A549 (cell line): ENCODE data around the gene C1orf185. TPM values are rescaled to one million over a fixed set of nuclear protein-coding genes. Genes with fewer than 3 reads are reported as not detected.

Experiments
- ATAC-seq, 2 experiments: fragments of 200-7000 bp in 1 of 2; fragments of >200 bp in 1 of 2; cut with Nextera tagmentation in 1 of 2; cut with Tn5 transposase in 1 of 2; 3 replicates each; pipeline versions ENCODE4 v1.8.0 to v1.9.1; 2018 to 2020; ENCODE audit warnings: mild to moderate bottlenecking in 1 of 2, moderate library complexity in 1 of 2
- CTCF ChIA-PET: fragments of 300-600 bp; sonication (Branson Sonifier 250); formaldehyde crosslinking; extraction: SDS; loops from one replicate; lab custom pipeline; 2021; ENCODE audit warnings: antibody characterized with exemption, inconsistent platforms; lab: Yijun Ruan, JAX
- POLR2A ChIA-PET: fragments of 350-600 bp; formaldehyde crosslinking; extraction: SDS; loops from one replicate; lab custom pipeline; 2021; ENCODE audit warnings: antibody characterized with exemption, inconsistent platforms; lab: Yijun Ruan, JAX
- DNase-seq, 2 experiments: peaks; one replicate each; pipeline versions ENCODE4 v3.0.0 to v3.0.0-alpha.2; 2011 to 2016; ENCODE audit warnings: low read depth in 1 of 2, low spot score in 1 of 2
- FAIRE-seq: peaks from 2 replicates; lab custom pipeline; 2011; peaks lifted over from hg19 to GRCh38; lab: Jason Lieb, UNC
- H3K27ac ChIP-seq, 2 experiments: fragments of >200 bp; sonication (Bioruptor Twin); formaldehyde crosslinking; 3 replicates each; pipeline ENCODE4 v1.5.1; 2016 to 2017
- H3K4me1 ChIP-seq: fragments of >200 bp; sonication (Bioruptor Twin); formaldehyde crosslinking; 3 replicates; pipeline ENCODE4 v1.6.1; 2016
- H3K4me2 ChIP-seq: fragments of >200 bp; sonication (Bioruptor Twin); formaldehyde crosslinking; 3 replicates; pipeline ENCODE4 v1.6.1; 2016
- H3K4me3 ChIP-seq: fragments of >200 bp; sonication (Bioruptor Twin); formaldehyde crosslinking; 3 replicates; pipeline ENCODE4 v1.5.1; 2016
- H3K9me3 ChIP-seq: fragments of >200 bp; sonication (Bioruptor Twin); formaldehyde crosslinking; 3 replicates; pipeline ENCODE4 v1.6.1; 2016
- ATOH8 ChIP-seq: fragments of 250-450 bp; sonication (Bioruptor Pico); IDR thresholded peaks from 2 replicates; pipeline ENCODE4 v1.5.0; 2020; ENCODE audit warnings: low read depth, mild to moderate bottlenecking, moderate library complexity
- BHLHE40 ChIP-seq: IDR thresholded peaks from 2 replicates; pipeline ENCODE4 v1.6.1; 2012; ENCODE audit warnings: low read depth, low read length, inconsistent platforms
- CBX8 ChIP-seq: fragments of 200-600 bp; sonication (generic); IDR thresholded peaks from 2 replicates; pipeline ENCODE4 v1.6.1; 2016
- CEBPB ChIP-seq, 2 experiments: fragments of >200 bp in 1 of 2; sonication (Bioruptor Twin) in 1 of 2; formaldehyde crosslinking in 1 of 2; IDR thresholded peaks; 2 replicates each; pipeline ENCODE4 v1.6.1; 2012 to 2016
- CHD2 ChIP-seq: fragments of 150-350 bp; IDR thresholded peaks from 2 replicates; pipeline ENCODE4 v1.6.1; 2014; ENCODE audit warnings: low read length; ENCODE audit not compliant: partially characterized antibody
- CTCF ChIP-seq: fragments of >200 bp; sonication (Bioruptor Twin); formaldehyde crosslinking; IDR thresholded peaks from 3 replicates; pipeline ENCODE4 v1.5.1; 2016
- ELK1 ChIP-seq: fragments of 150-350 bp; IDR thresholded peaks from 2 replicates; pipeline ENCODE4 v1.6.1; 2014; ENCODE audit warnings: low read depth, mild to moderate bottlenecking, low read length
- FOSL2 ChIP-seq, 2 experiments: fragments of 450-650 bp in 1 of 2; fragments of >200 bp in 1 of 2; sonication (Bioruptor Twin) in 1 of 2; formaldehyde crosslinking; IDR thresholded peaks; 2 replicates each; pipeline versions ENCODE4 v1.5.0 to v1.6.1; 2016 to 2020; ENCODE audit warnings: mild to moderate bottlenecking in 1 of 2, moderate library complexity in 1 of 2
- FOXS1 ChIP-seq: fragments of 250-450 bp; sonication (Bioruptor Pico); IDR thresholded peaks from 2 replicates; pipeline ENCODE4 v1.5.0; 2020; ENCODE audit warnings: mild to moderate bottlenecking, moderate library complexity
- GATA3 ChIP-seq: IDR thresholded peaks from 2 replicates; pipeline ENCODE4 v1.6.1; 2012; ENCODE audit warnings: borderline replicate concordance
- HEYL ChIP-seq: fragments of 250-450 bp; sonication (Bioruptor Pico); IDR thresholded peaks from 2 replicates; pipeline ENCODE4 v1.8.0; 2021; ENCODE audit warnings: mild to moderate bottlenecking, moderate library complexity
- HOXA7 ChIP-seq: fragments of 250-450 bp; sonication (Bioruptor Pico); IDR thresholded peaks from 2 replicates; pipeline ENCODE4 v1.5.0; 2020; ENCODE audit warnings: mild to moderate bottlenecking, moderate library complexity
- MAX ChIP-seq: IDR thresholded peaks from 2 replicates; pipeline ENCODE4 v1.6.1; 2012
- NPAS2 ChIP-seq: fragments of 250-450 bp; sonication (Bioruptor Pico); IDR thresholded peaks from 2 replicates; pipeline ENCODE4 v1.8.0; 2022; ENCODE audit warnings: mild to moderate bottlenecking, moderate library complexity, borderline replicate concordance
- PHF8 ChIP-seq: fragments of 200-600 bp; sonication (generic); IDR thresholded peaks from 2 replicates; pipeline ENCODE4 v1.6.1; 2016; ENCODE audit warnings: low read depth, mild to moderate bottlenecking, antibody characterized with exemption, moderate library complexity, borderline replicate concordance
- POLR2AphosphoS2 ChIP-seq: conservative IDR thresholded peaks from 2 replicates; pipeline ENCODE4 v1.6.1; 2012; ENCODE audit warnings: low read length, improper control_type of control experiment, inconsistent platforms
- REST ChIP-seq: fragments of 200-600 bp; sonication (generic); IDR thresholded peaks from 2 replicates; pipeline ENCODE4 v1.6.1; 2016; ENCODE audit warnings: antibody characterized with exemption, mild to moderate bottlenecking, moderate library complexity
- RNF2 ChIP-seq: fragments of 200-600 bp; sonication (generic); IDR thresholded peaks from 2 replicates; pipeline ENCODE4 v1.6.1; 2016; ENCODE audit warnings: low read depth, mild to moderate bottlenecking, antibody characterized with exemption, moderate library complexity, borderline replicate concordance
- SMC3 ChIP-seq: fragments of >200 bp; sonication (Bioruptor Twin); formaldehyde crosslinking; IDR thresholded peaks from 3 replicates; pipeline ENCODE4 v1.6.1; 2018; ENCODE audit warnings: inconsistent platforms
- TFCP2L1 ChIP-seq: fragments of 250-450 bp; sonication (Bioruptor Pico); IDR thresholded peaks from 2 replicates; pipeline ENCODE4 v1.5.0; 2021; ENCODE audit warnings: mild to moderate bottlenecking
- ZFP36 ChIP-seq: fragments of 450-650 bp; IDR thresholded peaks from 2 replicates; pipeline ENCODE4 v1.6.1; 2014; ENCODE audit warnings: borderline replicate concordance; ENCODE audit not compliant: partially characterized antibody
- WGBS: methylation state at CpG from one replicate; pipeline ENCODE4 v1.1.6; 2017; ENCODE audit errors: missing lambda C conversion rate; 5-methylcytosine and 5-hydroxymethylcytosine counted together
- polyA plus RNA-seq, 4 experiments: library from polyadenylated mRNA; depleted of rRNA in 3 of 4; stranded (reverse); fragments of >200 nt; fragmentation: RNase III in 1 of 4; extraction: RNeasy Plus Mini Kit Qiagen cat#74134 plus additional on column Dnase treatment in 1 of 4; gene quantifications; 2 replicates in 3 of 4; 3 replicates in 1 of 4; pipeline ENCODE4 v1.2.3, GENCODE V29; 2011 to 2017

C1orf185 gene
- polyA plus RNA-seq, 2 of the 4 experiments (the other 2 are of a cell fraction) = not detected

- DNase-seq (no peak), ATAC-seq (no peak), FAIRE-seq (no peak)
- H3K4me3 ChIP-seq = no peak overlapping the region
- no peak overlapping the region for H3K27ac ChIP-seq
- no peaks in the 10 kb centered on the region for H3K9me3 ChIP-seq
- no peaks in the 10 kb centered on the region for H3K4me1 ChIP-seq
- TF ChIP-seq POLR2AphosphoS2 = no peak
- TF ChIP-seq GATA3 = no peak
- no peak for TF ChIP-seq RNF2
- TF ChIP-seq ZFP36 = no peak
- no peak for TF ChIP-seq ATOH8
- no peak overlapping the region for H3K4me2 ChIP-seq
- POLR2A ChIA-PET = no interaction called here
- CTCF ChIA-PET = no interaction called here
- 67% methylated on average over 1 of the region's 1 CpG for WGBS
These were observed 28.6 kb upstream of the C1orf185 start for GRCh38 chr1:51073456-51073855.

GRCh38 chr1:51086496-51087271 lies 15.3 kb upstream of the C1orf185 start:
- 29% methylated on average over 1 of the region's 3 CpGs for WGBS
- peak in 1 of 2 experiments; percentile 57; a peak in 3 of 6 replicates for ATAC-seq

More at GRCh38 chr1:51086496-51087271, 15.3 kb upstream of the C1orf185 start:
- Histone ChIP-seq H3K4me3 (no peak overlapping the region), H3K27ac (no peak overlapping the region), H3K4me2 (no peak overlapping the region), H3K9me3 (no peaks in the 10 kb centered on the region), H3K4me1 (no peaks in the 10 kb centered on the region)
- ChIA-PET POLR2A (no interaction called here), CTCF (interaction anchor here (0.8 kb wide), 1 partner anchor 312 kb away, joined by 3 read pairs; no protein-coding TSS in a partner anchor)
- FAIRE-seq (no peak), DNase-seq (no peak)
- TF ChIP-seq FOSL2 (IDR thresholded peaks at IDR 0.05) (no peak), FOSL2 (CRISPR knock-in tag; IDR thresholded peaks at IDR 0.05) (no peak), FOXS1 (no peak), HEYL (CRISPR knock-in tag) (no peak), NPAS2 (CRISPR knock-in tag) (no peak), SMC3 (no peak), ELK1 (no peak), REST (no peak), CHD2 (no peak), GATA3 (no peak), PHF8 (no peak), TFCP2L1 (CRISPR knock-in tag) (no peak), CTCF (no peak), BHLHE40 (no peak), MAX (no peak), CEBPB (IDR thresholded peaks at IDR 0.05) (no peak), POLR2AphosphoS2 (no peak), HOXA7 (no peak), CBX8 (no peak)
